Limb (tissue), 2 donors: ENCODE results near the gene TTC4.

ENCODE experiments used
- DNase-seq, 2 donors: peaks; one replicate each; pipeline ENCODE4 v3.0.0-alpha.2; 2016; ENCODE audit errors: extremely low spot score in 2 of 2

TTC4 gene

DNA sequence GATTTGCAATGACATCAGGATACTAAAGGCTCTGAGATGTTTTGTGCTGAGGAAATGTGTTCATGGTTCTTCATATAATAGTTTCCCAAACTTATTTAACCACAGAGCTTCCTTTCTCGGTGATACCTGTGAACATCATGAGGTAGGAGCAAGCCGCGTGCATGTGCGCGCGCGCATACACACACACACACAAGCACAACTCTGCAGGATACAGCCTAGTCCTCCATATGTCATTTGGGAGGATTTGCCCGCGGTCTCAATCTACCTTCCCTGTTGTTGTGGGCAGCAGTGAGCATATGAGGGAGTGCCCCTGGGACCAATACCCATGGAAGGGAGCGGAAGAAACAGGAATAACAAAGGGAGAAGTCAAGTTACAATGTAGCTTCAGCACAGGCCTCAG is 12.2 kb upstream of the TTC4 start:
- DNase-seq, result no peak

GRCh38 chr1:54705153-54705552 is 10.5 kb upstream of the TTC4 start:
- no peak for DNase-seq

DNA sequence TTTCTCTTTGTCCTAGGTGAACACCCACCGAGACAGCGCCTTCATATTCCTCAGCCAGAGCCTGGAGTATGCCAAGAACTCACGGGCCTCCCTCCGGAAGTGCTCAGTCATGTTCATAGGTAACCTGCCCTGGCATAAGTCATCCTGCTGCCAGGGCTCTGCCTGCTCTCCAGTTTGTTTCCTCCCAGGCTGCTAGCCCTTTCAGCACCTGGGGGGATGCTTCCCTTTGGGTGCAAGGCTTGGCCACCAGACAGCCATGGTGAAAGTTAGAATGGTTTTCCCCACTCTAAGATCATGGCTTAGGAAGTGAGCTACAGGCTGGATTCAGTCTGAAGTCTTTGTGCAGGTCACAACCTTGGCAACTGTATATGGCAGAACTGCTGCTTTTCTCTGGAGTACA is 9.2 kb upstream of the TTC4 start:
- no peak for DNase-seq

DNA sequence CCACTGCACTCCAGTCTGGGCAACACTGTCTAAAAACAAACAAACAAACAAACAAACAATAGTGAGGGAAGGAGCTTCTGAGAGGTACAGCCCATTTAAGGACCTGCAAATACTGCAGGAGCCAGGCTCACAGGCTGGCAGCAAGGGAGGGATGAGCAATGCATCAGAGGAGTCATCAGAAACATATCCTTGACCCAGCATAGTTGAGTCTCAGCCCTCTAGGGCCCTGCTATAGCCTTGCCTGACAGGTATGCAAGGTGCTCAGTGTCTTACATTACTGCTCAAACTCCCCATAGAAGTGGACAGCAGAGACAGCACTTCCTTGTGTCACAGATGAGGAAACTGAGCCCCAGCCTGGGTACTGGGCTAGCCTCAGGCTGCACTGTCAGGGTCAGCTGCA is 7.3 kb upstream of the TTC4 start:
- no peak for DNase-seq

DNA sequence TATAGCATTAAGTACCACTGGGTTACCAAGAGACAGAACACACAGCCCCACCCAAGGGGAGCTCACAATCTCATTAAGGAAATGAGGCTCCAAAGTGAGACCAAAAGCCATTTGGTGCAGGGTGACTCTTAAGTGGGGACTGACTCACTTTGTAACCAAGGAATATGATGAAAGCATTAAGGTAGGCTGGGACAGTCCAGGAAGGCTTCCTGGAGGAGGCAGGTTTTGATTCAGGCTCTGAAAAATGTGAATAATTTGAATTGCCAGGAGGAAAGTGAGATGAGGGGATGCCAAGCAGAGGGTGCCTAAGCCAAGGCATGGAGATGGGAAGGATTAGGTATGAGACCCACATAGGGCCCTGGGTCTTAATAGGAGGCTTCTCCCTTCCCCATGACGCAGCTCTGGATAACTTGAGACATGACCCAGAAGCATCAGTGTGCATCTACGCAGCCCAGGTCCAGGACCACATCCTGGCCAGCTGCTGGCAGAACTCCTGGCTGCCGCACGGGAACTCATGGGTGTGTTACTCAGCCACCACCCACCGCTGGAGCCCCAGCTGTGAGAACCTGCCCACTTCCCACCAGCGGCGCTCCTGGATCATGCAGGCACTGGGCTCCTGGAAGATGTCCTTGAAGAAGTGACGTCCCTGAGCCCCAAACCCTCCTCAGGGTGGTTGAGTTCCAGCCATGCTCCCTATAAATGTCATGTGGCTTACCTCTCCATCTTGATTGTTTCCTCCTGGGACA is 5.9 kb upstream of the TTC4 start:
- no peak for DNase-seq

GRCh38 chr1:54710434-54710833 is 5.2 kb upstream of the TTC4 start:
- no peak for DNase-seq

DNA sequence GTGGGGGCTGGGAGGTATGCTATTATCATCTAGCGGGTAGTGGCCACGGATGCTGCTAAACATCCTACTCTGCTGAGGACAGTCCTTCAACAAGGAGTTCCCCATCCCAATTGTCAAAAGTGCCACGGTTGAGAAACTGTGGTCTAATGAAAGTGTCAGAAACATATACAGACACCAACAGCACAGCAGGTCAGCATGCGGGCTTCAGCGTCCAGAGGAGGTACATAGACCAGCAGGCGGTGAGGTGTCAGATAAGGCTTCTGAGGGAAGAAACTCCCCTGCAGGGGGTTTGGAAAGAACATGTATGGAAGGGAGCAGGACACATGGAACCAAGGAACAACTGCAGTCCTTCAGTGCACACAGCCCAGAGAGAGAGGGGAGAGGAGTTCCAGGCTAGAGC is 4.8 kb upstream of the TTC4 start:
- DNase-seq, result no peak

DNA sequence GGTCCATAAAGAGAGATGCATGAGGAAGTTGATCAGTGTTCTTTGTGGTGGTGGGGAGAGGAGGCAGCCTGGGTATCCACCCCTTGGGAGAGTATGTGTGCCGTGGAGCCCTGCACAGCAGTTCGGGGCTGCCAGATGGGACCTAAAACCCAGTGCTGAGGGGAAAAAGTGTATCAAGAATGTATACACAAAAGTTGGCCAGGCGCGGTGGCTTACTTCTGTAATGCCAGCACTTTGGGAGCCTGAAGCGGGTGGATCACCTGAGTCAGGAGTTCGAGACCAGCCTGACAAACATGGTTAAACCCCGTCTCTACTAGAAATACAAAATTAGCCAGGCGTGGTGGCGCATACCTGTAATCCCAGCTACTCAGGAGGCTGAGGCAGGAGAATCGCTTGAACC is 4.1 kb upstream of the TTC4 start:
- no peak for DNase-seq

- no peak for DNase-seq
These were observed 674 bp upstream of the TTC4 start for GRCh38 chr1:54714881-54715492.

DNA sequence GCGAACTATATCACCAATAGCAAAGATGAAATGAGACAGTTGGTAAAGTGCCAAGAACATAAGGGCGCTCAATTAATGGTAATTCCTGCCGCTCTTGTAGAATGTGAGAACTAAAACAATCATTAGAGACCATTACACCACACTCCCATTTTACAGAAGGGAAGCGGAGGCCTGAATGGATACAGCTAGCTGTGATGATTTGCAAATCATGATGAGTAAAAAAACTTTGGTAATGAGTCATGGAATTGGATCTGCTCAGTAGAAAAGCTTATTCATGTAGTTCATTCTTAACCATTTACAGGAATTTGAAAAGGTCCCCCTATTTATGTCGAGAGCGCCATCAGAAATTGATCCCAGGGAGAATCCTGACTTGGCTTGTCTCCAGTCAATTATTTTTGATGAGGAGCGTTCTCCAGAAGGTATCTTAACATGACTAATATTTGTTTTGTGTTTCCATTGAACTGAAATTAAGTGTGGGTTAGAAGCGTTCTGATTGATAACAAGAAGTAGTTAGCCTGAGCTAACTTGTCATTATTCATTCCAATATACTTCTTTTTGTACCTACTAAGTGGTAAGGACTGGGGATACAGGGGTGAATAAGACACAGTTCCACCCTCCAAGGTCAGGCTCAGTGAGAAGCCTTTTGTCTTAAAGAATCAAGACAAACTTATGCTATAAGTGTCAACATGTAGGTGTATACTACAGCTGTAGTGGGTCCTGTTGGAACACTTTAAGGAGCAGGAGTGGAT is 812 bp downstream of the TTC4 start:
- DNase-seq, result no peak

DNA sequence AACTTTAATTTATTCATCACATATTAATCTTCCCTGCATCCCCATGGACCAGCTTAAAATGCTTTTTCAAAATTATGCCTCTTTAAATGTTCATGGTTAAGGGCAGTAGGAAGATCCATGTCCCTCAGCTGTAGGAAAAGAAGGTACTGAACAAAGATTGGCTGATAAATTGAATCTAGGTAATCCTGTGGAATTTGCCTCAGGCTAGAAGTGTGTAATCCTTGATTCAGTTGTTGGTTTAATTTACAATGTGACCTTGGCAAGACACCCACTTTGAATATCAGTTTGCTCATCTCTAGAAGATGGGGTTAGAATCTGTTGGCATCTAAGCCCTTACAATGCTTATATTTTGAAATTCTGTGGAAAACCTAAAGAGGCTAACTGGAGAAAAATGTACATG is 6.1 kb downstream of the TTC4 start:
- DNase-seq, result no peak

GRCh38 chr1:54723985-54724384 is 8.3 kb downstream of the TTC4 start:
- DNase-seq, result no peak

DNA sequence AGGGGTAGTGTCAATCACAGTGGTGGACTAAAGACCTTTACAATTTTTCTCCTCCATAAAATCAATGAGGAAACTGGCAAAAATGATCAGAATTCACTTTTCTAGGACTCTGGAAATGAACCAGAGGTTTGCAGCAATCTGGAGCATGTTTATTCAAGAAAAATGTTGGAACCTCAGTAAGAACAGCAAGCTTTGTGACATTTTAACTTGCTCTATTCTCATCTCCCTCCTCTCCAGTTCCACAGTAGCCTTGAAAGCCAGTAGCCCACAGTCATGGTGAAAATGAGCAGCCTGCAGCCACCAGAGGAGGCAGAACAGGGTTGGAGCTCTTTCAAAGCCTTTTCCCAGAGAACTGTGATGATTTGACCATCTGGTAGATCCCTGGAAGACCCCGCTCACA is 9.1 kb downstream of the TTC4 start:
- DNase-seq, result no peak

- no peak for DNase-seq
These were observed 12.4 kb downstream of the TTC4 start for GRCh38 chr1:54728027-54728426.

GRCh38 chr1:54736685-54737084 is 21.0 kb downstream of the TTC4 start:
- no peak for DNase-seq

DNA sequence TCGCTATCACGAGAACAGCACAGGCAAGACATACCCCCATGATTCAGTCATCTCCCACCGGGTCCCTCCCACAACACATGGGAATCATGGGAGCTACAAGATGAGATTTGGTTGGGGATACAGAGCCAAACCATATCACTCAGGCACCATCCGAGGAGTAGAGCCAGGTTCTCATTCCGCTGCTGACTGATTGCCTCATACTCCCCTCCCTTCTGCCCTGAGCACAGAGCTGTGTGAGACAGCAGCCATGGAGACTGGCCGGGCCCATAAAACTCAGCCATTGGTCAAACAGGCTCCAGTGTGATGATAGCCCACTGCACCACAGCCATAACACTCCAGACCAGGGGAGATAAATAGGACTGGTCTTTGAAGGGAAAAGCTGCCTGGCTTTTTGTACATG is 22.6 kb downstream of the TTC4 start:
- no peak for DNase-seq

DNA sequence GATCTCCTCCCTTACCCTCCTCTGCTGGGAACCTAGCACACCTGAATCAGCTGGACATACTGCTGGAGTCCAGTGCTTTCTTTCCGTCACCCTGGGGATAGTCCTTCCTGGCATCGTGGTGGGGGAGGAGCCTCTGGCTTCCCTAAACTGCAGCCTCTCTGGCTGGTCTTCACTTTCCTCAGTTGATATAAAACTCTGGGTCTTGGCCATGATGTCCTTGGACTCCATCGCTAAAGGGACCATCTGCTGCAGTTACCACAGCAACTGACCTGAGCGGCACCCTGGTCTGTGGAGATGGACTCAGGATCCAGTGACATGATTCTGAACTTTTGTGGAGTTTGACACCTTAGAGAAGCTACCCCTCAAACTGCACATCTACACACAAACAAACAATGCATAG is 25.9 kb downstream of the TTC4 start:
- no peak for DNase-seq

DNA sequence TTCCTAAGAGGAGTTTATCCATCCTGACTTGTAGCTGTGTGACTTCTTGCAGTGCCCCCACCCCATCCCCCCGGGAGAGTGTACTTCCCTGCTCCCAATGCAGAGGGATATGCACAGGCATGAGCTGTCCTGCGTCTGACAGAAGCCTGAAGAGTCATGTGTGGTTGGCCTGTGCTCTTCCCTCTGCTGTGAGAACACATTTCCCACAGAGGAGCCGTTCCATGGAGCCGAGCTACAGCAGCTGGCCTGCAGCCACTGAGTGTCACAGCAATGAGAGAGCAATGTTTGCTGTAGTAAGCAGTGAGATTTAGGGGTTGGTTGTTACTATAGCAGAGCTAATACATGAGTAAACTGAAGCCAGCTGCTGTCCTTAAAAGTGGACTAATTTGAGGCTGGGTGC is 26.6 kb downstream of the TTC4 start:
- DNase-seq, result no peak

DNA sequence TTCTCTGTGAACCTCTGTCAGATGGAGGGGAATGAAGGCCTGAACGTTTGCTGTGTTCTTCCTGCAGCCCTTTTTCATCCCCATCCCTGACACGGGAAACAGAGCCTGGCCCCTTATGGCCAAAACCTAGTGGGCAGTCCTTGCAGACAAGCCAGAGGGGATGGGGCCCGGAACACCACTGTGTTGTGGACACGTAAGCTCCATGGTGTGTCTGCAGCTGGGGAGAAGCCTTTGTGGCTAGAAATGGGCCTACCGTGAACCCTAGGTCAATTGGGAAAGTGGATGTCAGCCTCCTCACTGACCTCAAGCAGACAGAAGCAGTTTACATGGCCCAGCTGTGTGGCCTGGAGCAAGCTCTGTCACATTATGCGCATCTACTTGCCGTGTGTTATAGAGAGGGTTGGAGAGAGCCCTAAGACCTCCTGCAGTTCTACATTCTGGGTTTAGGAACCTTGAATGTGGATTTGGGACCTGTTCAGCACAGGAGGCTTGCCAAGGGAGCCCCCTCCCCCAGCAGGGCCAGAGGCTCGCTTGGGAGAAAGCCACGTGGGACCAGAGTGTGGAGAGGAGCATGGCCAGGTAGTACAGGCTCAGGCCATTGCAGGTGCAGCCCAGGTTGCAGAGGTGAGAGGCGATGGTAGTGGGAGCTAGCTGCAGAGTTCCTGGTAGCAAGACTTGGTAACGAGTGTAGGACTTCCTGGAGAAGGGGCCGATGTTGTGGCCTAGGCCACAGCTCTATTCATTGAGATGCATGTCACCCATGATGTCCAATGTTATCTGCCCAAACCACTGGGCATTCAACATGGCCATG is 28.0 kb downstream of the TTC4 start:
- no peak for DNase-seq

DNA sequence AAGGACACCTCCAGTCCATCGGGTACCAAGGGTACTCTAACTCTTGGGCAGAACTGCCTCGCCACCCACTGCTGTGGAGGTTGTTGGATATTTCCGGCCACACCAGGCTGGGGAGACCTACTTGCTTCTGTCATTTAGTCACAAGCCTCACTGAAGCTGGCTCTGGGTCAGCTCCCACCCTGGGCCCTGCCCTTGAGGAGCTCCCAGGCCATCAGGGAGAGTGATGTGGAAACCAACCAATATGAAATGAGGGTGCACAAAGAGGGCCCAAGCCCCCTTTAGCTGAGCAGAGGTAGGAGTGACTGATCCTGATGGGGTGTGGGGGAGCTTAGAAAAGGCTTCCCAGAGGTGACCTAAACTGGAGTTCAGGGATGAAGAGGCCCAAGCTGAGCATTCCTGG is 29.0 kb downstream of the TTC4 start:
- no peak for DNase-seq

DNA sequence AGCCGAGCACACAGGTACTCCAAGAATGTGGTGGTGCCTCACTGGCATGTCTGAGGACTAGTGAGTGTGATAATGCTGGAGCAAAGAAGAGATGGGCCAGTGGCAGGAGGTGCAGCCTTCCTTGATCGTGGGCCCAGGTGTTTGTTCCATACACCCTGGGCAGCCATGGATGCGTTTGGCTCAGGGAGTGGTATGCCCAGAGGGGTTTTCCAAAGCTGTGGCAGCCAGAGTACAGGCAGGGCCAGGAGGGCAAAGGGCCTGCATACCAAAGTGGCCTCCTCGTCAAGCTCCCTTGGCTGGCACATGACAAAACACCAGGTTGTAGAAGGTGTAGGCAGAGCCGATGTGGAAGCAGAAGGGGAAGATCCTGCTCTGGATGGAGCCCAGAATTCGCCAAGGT is 29.6 kb downstream of the TTC4 start:
- no peak for DNase-seq

DNA sequence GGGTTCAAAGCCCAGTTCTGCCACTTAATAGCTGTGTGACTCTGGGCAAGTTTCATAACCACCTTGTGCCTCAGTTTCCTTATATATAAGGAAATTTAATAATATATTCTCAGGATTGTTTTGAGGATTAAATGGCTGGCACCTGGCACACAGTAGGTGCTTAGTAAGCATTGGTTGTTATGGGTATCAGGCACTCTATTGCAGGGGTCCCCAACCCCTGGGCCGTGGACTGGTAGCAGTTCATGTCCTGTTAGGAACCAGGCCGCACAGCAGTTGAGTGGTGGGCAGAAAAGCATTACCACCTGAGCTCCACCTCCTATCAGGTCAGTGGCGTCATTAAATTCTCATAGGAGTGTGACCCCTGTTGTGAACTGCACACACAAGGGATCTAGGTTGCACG is 30.2 kb downstream of the TTC4 start:
- no peak for DNase-seq
